ENCODE results near the gene IKZF2. TPM values are rescaled to one million over a fixed set of nuclear protein-coding genes. Genes with fewer than 3 reads are reported as not detected.

The IKZF2 gene
- total RNA-seq, 4 donors from 2014 or later = 11.2 to 18.0 (median 12.9) TPM

- no peak for DNase-seq (ENCODE audit: low spot score)
- no peak for TF ChIP-seq CTCF (IDR thresholded peaks at IDR 0.05)
- no peak for ATAC-seq (ENCODE audit: low FRiP score)
Observed at GRCh38 chr2:213011505-213011904, 139.9 kb downstream of the IKZF2 start.

- TF ChIP-seq CTCF (IDR thresholded peaks at IDR 0.05) = no peak
- no peak for ATAC-seq (ENCODE audit: low FRiP score)
- DNase-seq (ENCODE audit: low spot score) = no peak
Observed at GRCh38 chr2:213010106-213010779, 141.2 kb downstream of the IKZF2 start.

GRCh38 chr2:213007290-213007838, 144.0 kb downstream of the IKZF2 start:
- ATAC-seq (ENCODE audit: low FRiP score) = no peak
- no peak for DNase-seq (ENCODE audit: low spot score)
- no peak for TF ChIP-seq CTCF (IDR thresholded peaks at IDR 0.05)

GRCh38 chr2:213004197-213004821, 147.1 kb downstream of the IKZF2 start:
- DNase-seq (ENCODE audit: low spot score) (no peak), ATAC-seq (ENCODE audit: low FRiP score) (no peak)
- no peak for TF ChIP-seq CTCF (IDR thresholded peaks at IDR 0.05)

GRCh38 chr2:213002383-213002782, 149.0 kb downstream of the IKZF2 start:
- DNase-seq (ENCODE audit: low spot score) (no peak), ATAC-seq (ENCODE audit: low FRiP score) (no peak)

GRCh38 chr2:213001297-213001910, 150.0 kb downstream of the IKZF2 start:
- TF ChIP-seq CTCF (IDR thresholded peaks at IDR 0.05) = no peak
- DNase-seq (ENCODE audit: low spot score) (no peak), ATAC-seq (ENCODE audit: low FRiP score) (no peak)

More at GRCh38 chr2:213002383-213002782, 149.0 kb downstream of the IKZF2 start:
- TF ChIP-seq CTCF (IDR thresholded peaks at IDR 0.05) = no peak
